ENCODE measurements around the gene CLIC3. TPM values are rescaled to one million over a fixed set of nuclear protein-coding genes. Genes with fewer than 3 reads are reported as not detected.

CLIC3 gene
- total and polyA plus RNA-seq, 2 donors (not counting 1 experiment from before 2014, with no cell fraction given), result 1.1 to 1.9 TPM

DNA sequence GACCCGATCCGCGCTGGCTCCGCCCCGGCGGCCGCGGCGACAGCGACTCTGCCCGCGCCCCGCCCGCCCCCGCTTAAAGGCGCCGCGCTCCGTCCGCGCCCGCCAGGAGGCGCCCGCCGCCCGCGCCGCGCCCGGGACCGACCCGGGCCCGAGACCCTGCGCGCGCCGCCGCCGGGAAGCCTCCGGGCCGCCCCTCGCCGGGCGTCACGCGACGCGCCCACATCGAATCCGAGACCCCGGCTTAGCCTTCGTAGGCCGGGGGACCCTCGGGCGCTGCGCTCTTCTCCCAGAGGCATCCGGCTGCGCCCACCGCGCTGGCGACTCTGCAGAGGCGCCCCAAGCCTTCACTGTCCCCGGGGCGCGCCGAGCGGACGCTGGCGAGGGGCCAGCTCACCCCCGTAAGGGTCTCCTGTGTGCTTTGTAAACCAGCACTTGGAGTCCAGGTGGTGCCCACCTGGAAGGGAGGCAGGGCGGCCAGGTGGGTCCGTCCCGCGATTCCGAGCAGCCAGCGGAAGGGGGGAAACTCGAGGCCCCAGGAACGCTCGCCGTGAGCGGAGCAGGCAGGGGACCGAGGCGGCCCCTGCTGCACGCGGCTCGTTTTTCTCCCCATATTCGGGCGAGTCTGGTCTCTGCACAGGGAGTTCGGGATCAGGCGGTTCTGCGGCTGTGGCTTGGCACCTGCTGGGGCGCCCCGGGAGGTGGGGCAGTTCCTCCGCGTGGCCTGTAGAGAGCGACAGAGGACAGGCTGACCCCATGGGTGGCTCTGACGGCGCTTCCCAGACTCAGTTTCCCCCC, 32.1 kb upstream of the CLIC3 start:
- Histone ChIP-seq H3K9me3 (ENCODE audit: control extremely low read depth in 1 of 3, control insufficient read depth in 2 of 3, insufficient read depth in 1 of 3, low read length in 2 of 3) (peaks cover 0 to 7% (median 0%) of the 10 kb centered on the region in 3 donors), H2AFZ (ENCODE audit: insufficient read depth, low read depth, low read length, poor library complexity, severe bottlenecking) (peak overlapping the region; percentile 83), H3K4me1 (ENCODE audit: control insufficient read depth in 2 of 2, insufficient read depth in 2 of 2, low read length in 2 of 2) (peaks cover 55 to 71% of the 10 kb centered on the region in 2 donors), H3K36me3 (replicated peaks in 1 of 2; ENCODE audit: control extremely low read depth in 1 of 2, control insufficient read depth in 1 of 2, extremely low read depth in 1 of 2, insufficient read depth in 2 of 2, low read length in 1 of 2) (no peaks in the 10 kb centered on the region), H3K4me2 (replicated peaks; ENCODE audit: low read depth, low read length, poor library complexity, severe bottlenecking) (peak overlapping the region; percentile 100), H3K9ac (ENCODE audit: low read length) (peak overlapping the region; percentile 70), H3K27me3 (replicated peaks in 1 of 4; ENCODE audit: control extremely low read depth in 1 of 4, control insufficient read depth in 3 of 4, insufficient read depth in 4 of 4, low read length in 3 of 4) (no peaks in the 10 kb centered on the region), H3K4me3 (ENCODE audit: control extremely low read depth in 1 of 5, extremely low read depth in 1 of 5, insufficient read depth in 1 of 5, low read depth in 2 of 5, low read length in 4 of 5) (peak overlapping the region in 4 of 5 experiments; percentile 64 to 77 (median 66)), H4K20me1 (ENCODE audit: control insufficient read depth, insufficient read depth, low read length, poor library complexity, severe bottlenecking) (peaks cover 11% of the 10 kb centered on the region), H3K79me2 (ENCODE audit: control insufficient read depth, insufficient read depth, low read length) (peaks cover 12% of the 10 kb centered on the region), H3K27ac (ENCODE audit: low read length in 2 of 2) (peak overlapping the region in 1 of 2 donors; percentile 24)
- Mint-ChIP-seq H3K4me3 (peak overlapping the region; percentile 90), H3K27me3 (no peaks in the 10 kb centered on the region), H3K9me3 (ENCODE audit: insufficient read depth) (no peaks in the 10 kb centered on the region), H3K27ac (peak overlapping the region; percentile 74), H3K4me1 (peaks cover 61% of the 10 kb centered on the region)
- peak; percentile 53 for ATAC-seq (ENCODE audit: low read depth)
- CTCF ChIA-PET, result interaction anchor here (0.6 to 5.9 kb wide), 37 partner anchors 9 to 262 kb away, joined by 3 to 49 read pairs (median 5); partner anchors contain the start of genes AJM1, C8G, CLIC3 and CYSRT1
- TF ChIP-seq, protein P1, sequence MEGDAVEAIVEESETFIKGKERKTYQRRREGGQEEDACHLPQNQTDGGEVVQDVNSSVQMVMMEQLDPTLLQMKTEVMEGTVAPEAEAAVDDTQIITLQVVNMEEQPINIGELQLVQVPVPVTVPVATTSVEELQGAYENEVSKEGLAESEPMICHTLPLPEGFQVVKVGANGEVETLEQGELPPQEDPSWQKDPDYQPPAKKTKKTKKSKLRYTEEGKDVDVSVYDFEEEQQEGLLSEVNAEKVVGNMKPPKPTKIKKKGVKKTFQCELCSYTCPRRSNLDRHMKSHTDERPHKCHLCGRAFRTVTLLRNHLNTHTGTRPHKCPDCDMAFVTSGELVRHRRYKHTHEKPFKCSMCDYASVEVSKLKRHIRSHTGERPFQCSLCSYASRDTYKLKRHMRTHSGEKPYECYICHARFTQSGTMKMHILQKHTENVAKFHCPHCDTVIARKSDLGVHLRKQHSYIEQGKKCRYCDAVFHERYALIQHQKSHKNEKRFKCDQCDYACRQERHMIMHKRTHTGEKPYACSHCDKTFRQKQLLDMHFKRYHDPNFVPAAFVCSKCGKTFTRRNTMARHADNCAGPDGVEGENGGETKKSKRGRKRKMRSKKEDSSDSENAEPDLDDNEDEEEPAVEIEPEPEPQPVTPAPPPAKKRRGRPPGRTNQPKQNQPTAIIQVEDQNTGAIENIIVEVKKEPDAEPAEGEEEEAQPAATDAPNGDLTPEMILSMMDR (IDR thresholded peaks at IDR 0.05), result no peak
- TF ChIP-seq EZH2 (IDR thresholded peaks at IDR 0.05; ENCODE audit: borderline replicate concordance, insufficient read depth, low read depth, low read length, poor library complexity, severe bottlenecking), result no peak
- DNase-seq, result peak; percentile 85
- intact Hi-C loops (cut with micrococcal nuclease), result loop anchor here (1.0 to 2.0 kb wide), 2 partner anchors 36 to 241 kb away; partner anchors contain the start of gene PAXX
- WGBS (ENCODE audit: insufficient coverage), result under 1% methylated on average over 98 of the region's 98 CpGs
- POLR2A ChIA-PET, result interaction anchor here (0.9 to 3.0 kb wide), 4 partner anchors 32 to 195 kb away, joined by 3 to 19 read pairs (median 5); partner anchors contain the start of genes CLIC3 and PAXX

Measured in B cell (primary cell).